ENCODE measurements around the gene HNRNPA3.

- TF ChIP-seq CTCF (IDR thresholded peaks at IDR 0.05) (no peak), POLR2A (IDR thresholded peaks at IDR 0.05) (no peak)
Measured at GRCh38 chr2:177188482-177189469, 23.8 kb upstream of the HNRNPA3 start.

Measured in uterus (tissue), 2 donors.